HG03558 (cell line): ENCODE data around the gene THRB.

Source experiments
- ATAC-seq: cut with Tn5 transposase; IDR thresholded peaks from one replicate; pipeline ENCODE4 v1.9.1; 2021; ENCODE audit warnings: moderate number of reproducible peaks; ENCODE audit not compliant: unreplicated experiment; ENCODE audit errors: extremely low read depth

THRB gene

DNA sequence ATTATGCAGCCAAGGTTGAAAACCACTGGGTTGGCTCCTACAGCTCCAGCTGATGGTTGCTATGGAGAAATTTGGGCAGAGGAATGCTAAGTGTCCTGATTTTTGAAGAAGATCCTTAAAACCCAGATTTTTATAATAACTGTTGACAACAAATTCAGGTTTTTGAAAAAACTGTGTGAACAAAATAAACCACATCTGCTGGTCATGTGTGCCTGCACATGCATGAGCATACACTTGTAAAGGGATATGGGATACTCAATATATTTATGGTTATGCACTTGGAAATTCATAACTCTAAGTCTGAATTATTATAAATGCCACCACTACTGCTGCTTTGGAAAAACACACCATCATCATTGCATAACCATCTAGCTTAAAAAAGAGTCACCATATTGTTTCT, 133.7 kb downstream of the THRB start:
- ATAC-seq, result no peak

DNA sequence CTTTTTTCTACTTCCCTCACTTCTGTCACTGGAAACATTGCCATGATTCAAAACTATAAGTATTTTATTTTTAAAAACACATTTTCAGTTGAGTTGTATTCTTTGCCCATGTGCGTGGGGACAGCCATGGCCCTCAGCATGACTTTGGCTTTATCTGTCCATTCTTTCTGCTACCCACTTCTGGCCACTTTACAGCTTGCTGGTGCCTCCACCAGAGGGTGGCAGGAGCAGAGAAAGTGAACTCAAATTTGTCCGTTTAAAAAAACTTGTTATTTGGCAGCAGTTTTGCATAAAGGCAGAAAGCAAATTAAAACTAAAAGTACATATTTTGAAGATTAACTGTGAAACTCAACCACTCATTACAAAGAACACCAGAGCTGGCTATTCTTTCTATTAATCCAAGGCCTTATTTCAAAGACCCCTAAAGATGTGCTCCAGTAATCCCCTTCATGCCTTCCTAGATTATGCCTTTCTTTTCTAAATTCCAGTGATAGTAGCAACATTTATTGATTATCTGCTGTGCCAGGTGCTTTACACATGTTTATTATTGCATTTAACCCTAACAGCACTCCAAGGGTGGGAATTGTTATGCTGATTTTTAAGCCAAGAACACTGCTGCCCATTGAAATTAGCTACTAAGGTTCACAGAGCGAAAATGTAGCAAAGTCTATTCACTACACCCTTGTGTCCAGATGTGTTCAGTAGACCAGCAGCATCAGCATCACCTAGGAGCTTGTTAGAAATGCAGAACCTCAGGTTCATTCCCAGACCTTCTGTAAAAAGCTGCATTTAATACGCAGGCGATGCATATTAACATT, 134.8 kb downstream of the THRB start:
- no peak for ATAC-seq

DNA sequence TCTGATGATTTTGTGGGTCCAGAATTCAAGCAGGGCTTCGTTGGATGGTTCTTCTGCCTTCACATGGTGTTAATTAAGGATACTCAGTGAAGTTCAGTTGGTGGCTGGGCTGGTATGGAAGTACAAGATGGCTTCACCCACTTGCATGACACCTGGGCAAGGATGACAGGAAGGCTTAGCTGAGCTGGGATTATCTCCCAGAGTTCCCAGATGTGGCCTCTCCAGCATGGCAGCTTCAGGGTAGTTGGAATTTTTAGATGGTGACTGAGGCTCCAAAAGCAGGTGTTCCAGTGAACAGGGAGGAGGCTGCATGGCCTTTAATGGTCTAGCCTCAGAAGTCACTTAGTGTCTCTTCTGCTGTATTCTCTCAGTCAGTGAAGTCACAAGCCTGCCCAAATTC, 135.5 kb downstream of the THRB start:
- no peak for ATAC-seq

DNA sequence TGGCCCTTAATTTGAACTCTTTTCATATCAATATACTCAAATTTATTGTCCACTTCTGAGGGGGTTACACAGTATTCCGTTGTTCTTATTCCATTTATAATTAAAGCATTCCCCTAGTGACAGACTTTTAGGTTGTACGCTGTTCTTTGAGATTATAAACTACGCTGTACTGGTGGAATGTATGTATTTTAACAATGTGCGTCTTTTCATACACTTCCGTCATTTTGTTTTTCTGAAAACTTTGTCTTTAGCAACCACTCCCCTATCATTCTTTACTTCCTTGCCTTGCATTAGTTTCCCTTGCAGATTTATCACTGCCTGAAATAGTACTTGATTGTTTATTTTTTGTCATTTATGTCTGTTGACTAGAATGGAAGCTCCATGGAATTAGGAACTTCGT, 137.0 kb downstream of the THRB start:
- no peak for ATAC-seq

DNA sequence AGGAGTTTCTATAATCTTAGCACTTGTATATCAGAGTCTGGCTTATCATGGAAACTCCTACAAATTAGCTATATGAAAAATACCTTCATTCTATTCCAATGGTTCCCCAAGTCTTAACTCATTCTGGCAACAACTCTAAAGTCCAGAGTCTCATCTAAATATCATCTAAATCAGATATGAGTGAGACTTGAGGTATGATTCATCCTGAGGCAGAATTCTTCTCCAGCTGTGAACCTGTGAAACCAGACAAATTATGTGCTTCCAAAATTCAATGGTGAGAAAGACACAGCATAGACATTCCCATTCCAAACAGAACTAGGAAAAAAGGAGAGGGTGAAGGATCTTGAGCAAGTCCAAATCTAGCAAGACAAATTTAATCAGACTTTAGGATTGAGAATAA, 138.8 kb downstream of the THRB start:
- ATAC-seq, result no peak

DNA sequence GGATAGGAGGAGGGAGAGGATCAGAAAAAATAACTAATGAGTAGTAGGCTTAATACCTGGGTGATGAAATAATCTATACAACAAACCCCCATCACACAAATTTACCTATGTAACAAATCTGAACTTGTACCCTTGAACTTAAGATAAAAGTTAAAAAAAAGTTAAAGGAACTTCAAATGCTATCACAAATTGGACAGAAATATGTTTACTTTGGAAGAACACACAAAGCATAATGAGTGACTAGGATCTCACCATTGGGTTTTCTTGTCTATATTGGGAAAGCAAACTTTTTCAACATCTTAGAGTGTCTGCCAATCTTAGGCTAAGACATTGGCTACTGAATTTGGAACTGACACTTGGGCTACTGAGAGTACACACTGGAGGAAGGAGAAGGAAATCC, 140.4 kb downstream of the THRB start:
- ATAC-seq, result no peak

- no peak for ATAC-seq
Observed at GRCh38 chr3:24352893-24353553, 141.6 kb downstream of the THRB start.

DNA sequence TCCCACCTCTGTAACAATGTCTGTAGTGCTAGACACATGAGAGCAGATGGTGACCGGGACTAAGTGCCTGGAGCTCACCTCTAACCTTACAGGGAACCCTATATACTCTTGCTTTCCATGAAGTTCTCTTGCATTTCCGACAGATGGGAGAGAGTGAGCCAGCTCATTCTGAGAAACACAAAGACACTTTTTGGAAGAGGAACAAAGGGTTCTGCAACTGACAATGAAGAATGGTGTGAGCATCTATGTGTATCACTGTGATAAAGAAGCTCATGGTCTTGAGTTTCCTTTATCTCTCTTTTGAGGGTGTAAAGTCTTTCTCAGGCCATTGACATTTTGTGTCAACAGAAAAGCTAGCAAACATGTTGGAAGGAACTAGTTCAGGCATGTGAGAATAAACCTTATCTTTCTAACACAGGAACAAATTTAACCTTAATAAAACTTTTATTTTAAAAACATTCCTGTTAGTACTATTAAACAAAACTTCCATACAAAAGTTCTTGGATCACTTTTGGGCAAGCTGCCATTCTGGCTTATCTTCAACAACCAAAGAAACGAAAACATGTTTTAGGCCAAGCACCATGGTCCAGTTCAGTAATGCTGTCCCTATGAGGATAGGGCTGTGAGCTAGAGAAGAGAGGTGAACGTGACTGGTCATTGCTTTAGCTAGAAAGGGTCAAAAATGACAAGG, 142.7 kb downstream of the THRB start:
- ATAC-seq, result no peak

GRCh38 chr3:24349367-24350019, 145.2 kb downstream of the THRB start:
- no peak for ATAC-seq

DNA sequence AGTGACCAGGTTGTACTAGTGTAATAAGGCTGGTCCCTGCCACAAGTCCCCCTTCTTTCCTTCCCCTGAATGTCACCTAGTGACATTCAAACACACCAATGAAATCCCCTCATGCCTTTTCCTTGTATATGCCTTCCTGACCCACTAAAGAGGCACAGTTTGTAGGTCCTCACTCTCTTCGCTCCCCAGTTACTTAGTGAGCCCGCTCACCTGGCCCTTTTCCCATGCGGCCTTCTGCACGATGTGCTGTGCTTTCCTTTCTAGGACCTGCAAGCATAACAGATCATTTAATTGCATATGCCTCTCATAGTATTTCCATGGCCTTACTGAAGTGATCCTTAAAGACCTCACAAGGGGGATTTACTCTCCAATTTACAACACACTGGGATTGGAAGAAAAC, 146.3 kb downstream of the THRB start:
- ATAC-seq, result no peak

DNA sequence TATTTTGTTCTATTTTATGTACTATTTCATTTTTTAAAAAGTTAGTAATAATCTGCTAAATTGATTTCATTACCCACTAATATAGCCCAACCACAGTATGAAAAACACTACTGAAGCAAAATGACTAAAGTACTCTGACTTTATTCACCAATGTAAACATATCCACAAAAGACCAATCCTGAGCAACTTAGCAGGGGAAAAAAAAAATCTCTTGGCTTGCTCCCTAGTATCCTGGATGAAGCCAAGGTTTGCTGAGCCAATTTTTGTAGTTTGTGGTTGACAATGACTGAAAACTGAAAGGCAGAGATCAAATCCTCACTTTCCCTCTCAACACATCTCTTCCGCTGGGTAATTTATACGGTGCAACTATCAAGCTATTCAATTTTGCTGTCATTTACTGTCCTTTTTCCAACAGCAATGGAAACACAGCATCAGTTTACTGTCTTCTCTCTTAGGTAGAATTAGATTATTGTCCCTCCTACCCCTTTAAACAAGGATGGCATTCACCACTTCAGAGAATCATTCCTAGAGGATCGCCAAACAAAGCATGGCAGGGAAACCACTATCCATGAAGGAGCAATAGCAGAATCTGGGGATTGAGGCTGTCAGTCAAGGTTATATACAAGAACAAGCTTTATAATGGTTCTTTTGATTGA, 149.7 kb downstream of the THRB start:
- ATAC-seq, result no peak

- no peak for ATAC-seq
Observed at GRCh38 chr3:24343084-24343783, 151.4 kb downstream of the THRB start.

DNA sequence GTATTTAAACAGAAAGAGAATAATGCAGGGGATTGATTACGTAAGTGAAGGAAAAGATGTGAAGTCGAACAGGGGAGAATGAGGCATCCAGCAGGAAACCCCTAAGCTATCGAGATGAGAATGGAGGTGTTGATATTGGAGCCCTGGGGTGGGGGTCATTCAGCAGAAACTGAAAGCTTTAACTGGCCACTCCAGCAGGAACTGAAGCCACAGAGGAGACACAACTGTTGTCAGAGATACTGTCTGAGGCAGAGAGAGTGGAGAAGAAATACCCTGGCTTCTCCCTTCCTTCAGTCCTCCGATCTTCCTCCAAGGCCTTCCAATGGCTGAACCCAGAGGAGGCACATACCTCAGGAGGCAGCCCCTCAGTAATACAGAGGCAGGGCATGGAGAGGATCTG, 152.4 kb downstream of the THRB start:
- no peak for ATAC-seq

DNA sequence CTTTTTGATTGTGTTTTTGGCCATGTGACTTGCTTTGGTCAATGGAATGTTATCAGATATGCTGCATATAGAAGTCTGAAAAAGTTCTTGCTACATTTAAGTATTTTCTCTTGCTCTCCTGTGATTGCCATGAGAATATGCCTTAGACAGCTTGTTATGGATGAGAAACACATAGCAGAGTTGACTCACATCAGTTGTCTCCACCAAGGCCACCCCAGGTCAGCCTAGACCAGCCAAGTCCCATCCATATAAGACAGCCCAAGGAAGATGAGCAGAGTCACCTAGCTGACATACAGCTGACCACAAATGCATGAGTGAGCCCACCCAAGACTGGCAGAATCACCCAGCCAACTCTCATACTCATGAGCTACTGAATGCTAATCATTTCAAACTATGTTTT, 153.0 kb downstream of the THRB start:
- no peak for ATAC-seq

GRCh38 chr3:24340966-24341365, 153.7 kb downstream of the THRB start:
- ATAC-seq, result no peak

GRCh38 chr3:24340161-24340560, 154.5 kb downstream of the THRB start:
- no peak for ATAC-seq

- ATAC-seq, result no peak
Observed at GRCh38 chr3:24339266-24339825, 155.3 kb downstream of the THRB start.

GRCh38 chr3:24338409-24339130, 156.1 kb downstream of the THRB start:
- no peak for ATAC-seq

DNA sequence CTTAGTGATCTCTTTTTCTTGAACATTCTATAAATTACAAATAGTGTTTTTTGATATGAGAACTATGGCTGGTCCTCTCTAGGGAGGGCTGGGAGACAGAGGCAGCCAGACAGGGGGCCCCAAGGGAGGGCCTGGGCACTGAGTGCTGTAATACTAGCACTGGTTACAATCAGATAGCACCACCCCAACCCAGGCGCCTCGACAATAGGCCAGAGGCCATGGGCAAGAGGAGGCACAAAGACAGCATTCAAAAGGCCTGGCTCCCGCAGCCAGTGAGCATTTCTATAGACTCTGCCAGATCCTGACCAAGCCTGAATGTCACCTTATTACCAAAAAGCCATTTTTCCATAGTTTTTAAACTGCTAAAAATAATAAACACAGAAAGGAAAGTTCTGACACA, 158.5 kb downstream of the THRB start:
- ATAC-seq, result no peak
